Keratinocyte (primary cell): ENCODE measurements around the gene RAB21. TPM values are rescaled to one million over a fixed set of nuclear protein-coding genes. Genes with fewer than 3 reads are reported as not detected.

Experiments
- DNase-seq: peaks from one replicate; pipeline ENCODE4 v3.0.0-alpha.2; 2011; ENCODE audit warnings: low read depth, missing footprints, low spot score
- FAIRE-seq: peaks from 2 replicates; lab custom pipeline; 2011; peaks lifted over from hg19 to GRCh38; lab: Jason Lieb, UNC
- H2AFZ ChIP-seq: 2 replicates; pipeline ENCODE4 v1.6.0; 2012; ENCODE audit warnings: low read length, control low read depth, inconsistent platforms; ENCODE audit not compliant: control insufficient read depth
- H3K27ac ChIP-seq: 2 replicates; pipeline ENCODE4 v1.5.1; 2011; ENCODE audit warnings: low read length; ENCODE audit not compliant: control insufficient read depth, insufficient read depth
- H3K27me3 ChIP-seq: 3 replicates; pipeline ENCODE4 v1.6.0; 2011; ENCODE audit warnings: low read length; ENCODE audit not compliant: control insufficient read depth, insufficient read depth; ENCODE audit errors: extremely low read depth
- H3K36me3 ChIP-seq, 2 experiments: 2 replicates in 1 of 2; 3 replicates in 1 of 2; pipeline ENCODE4 v1.5.1; 2011; ENCODE audit warnings: low read length in 2 of 2, mild to moderate bottlenecking in 1 of 2; ENCODE audit not compliant: control insufficient read depth in 2 of 2, insufficient read depth in 2 of 2; ENCODE audit errors: extremely low read depth in 1 of 2
- H3K4me1 ChIP-seq: 3 replicates; pipeline ENCODE4 v1.5.1; 2011; ENCODE audit warnings: low read length; ENCODE audit not compliant: control insufficient read depth, insufficient read depth; ENCODE audit errors: extremely low read depth
- H3K4me2 ChIP-seq: 3 replicates; pipeline ENCODE4 v1.6.0; 2011; ENCODE audit warnings: low read depth, low read length; ENCODE audit not compliant: control insufficient read depth, insufficient read depth; ENCODE audit errors: extremely low read depth
- H3K4me3 ChIP-seq, 3 experiments: fragments of 200-600 bp in 1 of 3; sonication (generic) in 1 of 3; 2 replicates in 2 of 3; 3 replicates in 1 of 3; pipeline ENCODE4 v1.5.1; 2011 to 2016; ENCODE audit warnings: low read length in 3 of 3, mild to moderate bottlenecking in 3 of 3, control low read depth in 2 of 3, inconsistent platforms in 1 of 3, low read depth in 1 of 3, mixed read lengths in 1 of 3, mixed run types in 1 of 3, moderate library complexity in 1 of 3; ENCODE audit not compliant: control insufficient read depth in 2 of 3, insufficient read depth in 2 of 3; ENCODE audit errors: extremely low read depth in 1 of 3
- H3K79me2 ChIP-seq: 2 replicates; pipeline ENCODE4 v1.6.0; 2012; ENCODE audit warnings: low read length; ENCODE audit not compliant: control insufficient read depth, insufficient read depth
- H3K9ac ChIP-seq: 3 replicates; pipeline ENCODE4 v1.6.0; 2011; ENCODE audit warnings: low read length; ENCODE audit not compliant: control insufficient read depth, insufficient read depth; ENCODE audit errors: extremely low read depth
- H3K9me1 ChIP-seq: 3 replicates; pipeline ENCODE4 v1.6.0; 2011; ENCODE audit warnings: low read length; ENCODE audit not compliant: control insufficient read depth, insufficient read depth; ENCODE audit errors: extremely low read depth
- H3K9me3 ChIP-seq: 2 replicates; pipeline ENCODE4 v1.5.1; 2012; ENCODE audit warnings: low read depth, low read length; ENCODE audit not compliant: control insufficient read depth
- H4K20me1 ChIP-seq: 3 replicates; pipeline ENCODE4 v1.6.0; 2011; ENCODE audit warnings: low read length; ENCODE audit not compliant: control insufficient read depth, insufficient read depth; ENCODE audit errors: extremely low read depth
- EZH2 ChIP-seq: IDR thresholded peaks from one replicate; pipeline ENCODE4 v1.6.1; 2012; ENCODE audit warnings: inconsistent platforms, mild to moderate bottlenecking, low read length, moderate library complexity
- dilution Hi-C: fragments of 300-500 bp; cut with MboI; formaldehyde crosslinking; loops from one replicate; pipeline ENCODE4 v1.7.0; 2020; ENCODE audit warnings: low sequenced_read_pairs; ENCODE audit not compliant: extremely low pct_ligation_motif_present
- polyA plus RNA-seq, 5 experiments: library from polyadenylated mRNA; depleted of rRNA in 3 of 5; stranded (reverse) in 3 of 5; stranded (forward) in 1 of 5; unstranded in 1 of 5; fragments of >200 nt; gene quantifications; 1 replicate in 1 of 5; 2 replicates in 3 of 5; 3 replicates in 1 of 5; pipeline versions ENCODE4 v1.2.1 to v1.2.3, GENCODE V29; 2011 to 2012; ENCODE audit warnings: missing spikeins in 2 of 5, low read depth in 1 of 5, low replicate concordance in 1 of 5
- TF ChIP-seq, protein P1 (sequence below), 3 experiments: IDR thresholded peaks in 1 of 3; conservative IDR thresholded peaks in 1 of 3; optimal IDR thresholded peaks in 1 of 3; 2 replicates in 2 of 3; 3 replicates in 1 of 3; pipeline versions ENCODE3 to v1.5.1; 2011; ENCODE audit warnings: low read length in 3 of 3, mild to moderate bottlenecking in 3 of 3, moderate library complexity in 2 of 3, control low read depth in 1 of 3, inconsistent platforms in 1 of 3; ENCODE audit not compliant: insufficient read depth in 2 of 3; ENCODE audit errors: extremely low read depth in 1 of 3

RAB21 gene
- polyA plus RNA-seq, 1 donor (not counting 4 experiments of a cell fraction or from before 2014, with no cell fraction given), result 21.9 TPM

DNA sequence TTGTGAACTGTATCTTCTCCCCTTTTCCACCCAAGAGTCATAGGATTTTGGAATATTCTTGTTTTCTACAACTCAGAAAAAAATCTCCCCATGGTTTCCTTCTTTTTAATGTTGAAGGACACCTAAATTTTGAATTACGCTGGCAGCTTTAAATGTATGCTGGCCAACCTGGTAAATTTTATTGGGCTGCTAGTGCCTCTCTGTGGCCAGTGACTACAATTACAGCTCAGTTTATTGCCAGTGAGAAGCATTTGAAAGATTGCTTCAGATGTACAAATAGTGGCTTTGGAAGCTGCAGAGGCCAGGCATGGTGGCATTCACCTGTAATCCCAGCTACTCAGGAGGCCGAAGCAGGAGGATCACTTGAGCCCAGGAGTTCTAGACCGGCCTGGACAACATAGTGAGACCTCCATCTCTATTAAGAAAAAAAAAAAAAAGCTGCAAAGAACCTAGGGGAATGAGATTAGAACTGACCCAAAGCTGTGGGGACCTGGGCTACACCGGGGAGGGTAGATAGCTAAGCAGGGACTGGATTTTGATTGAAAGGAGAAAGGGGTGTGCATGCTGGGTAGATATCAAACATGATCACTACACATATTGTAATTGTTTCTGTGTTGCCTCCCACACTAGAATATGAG is 7.6 kb upstream of the RAB21 start:
- H3K36me3 ChIP-seq, result no peaks in the 10 kb centered on the region
- H3K4me1 ChIP-seq, result no peaks in the 10 kb centered on the region
- no peaks in the 10 kb centered on the region for H3K9me1 ChIP-seq
- no peaks in the 10 kb centered on the region for H3K79me2 ChIP-seq
- DNase-seq (no peak), FAIRE-seq (peak; percentile 92)
- H3K27ac ChIP-seq, result no peak overlapping the region
- H3K9ac ChIP-seq, result no peak overlapping the region
- dilution Hi-C loops, result no loop called here
- H3K27me3 ChIP-seq, result no peaks in the 10 kb centered on the region
- no peak for TF ChIP-seq EZH2
- TF ChIP-seq, protein P1, sequence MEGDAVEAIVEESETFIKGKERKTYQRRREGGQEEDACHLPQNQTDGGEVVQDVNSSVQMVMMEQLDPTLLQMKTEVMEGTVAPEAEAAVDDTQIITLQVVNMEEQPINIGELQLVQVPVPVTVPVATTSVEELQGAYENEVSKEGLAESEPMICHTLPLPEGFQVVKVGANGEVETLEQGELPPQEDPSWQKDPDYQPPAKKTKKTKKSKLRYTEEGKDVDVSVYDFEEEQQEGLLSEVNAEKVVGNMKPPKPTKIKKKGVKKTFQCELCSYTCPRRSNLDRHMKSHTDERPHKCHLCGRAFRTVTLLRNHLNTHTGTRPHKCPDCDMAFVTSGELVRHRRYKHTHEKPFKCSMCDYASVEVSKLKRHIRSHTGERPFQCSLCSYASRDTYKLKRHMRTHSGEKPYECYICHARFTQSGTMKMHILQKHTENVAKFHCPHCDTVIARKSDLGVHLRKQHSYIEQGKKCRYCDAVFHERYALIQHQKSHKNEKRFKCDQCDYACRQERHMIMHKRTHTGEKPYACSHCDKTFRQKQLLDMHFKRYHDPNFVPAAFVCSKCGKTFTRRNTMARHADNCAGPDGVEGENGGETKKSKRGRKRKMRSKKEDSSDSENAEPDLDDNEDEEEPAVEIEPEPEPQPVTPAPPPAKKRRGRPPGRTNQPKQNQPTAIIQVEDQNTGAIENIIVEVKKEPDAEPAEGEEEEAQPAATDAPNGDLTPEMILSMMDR (optimal IDR thresholded peaks at IDR 0.05 in 1 of 3, IDR thresholded peaks at IDR 0.05 in 1 of 3, conservative IDR thresholded peaks at IDR 0.05 in 1 of 3; ENCODE audit: extremely low read depth in 1 of 3, insufficient read depth in 2 of 3, low read length in 3 of 3), result peak; percentile 43 to 80 (median 68)
- H3K9me3 ChIP-seq, result no peaks in the 10 kb centered on the region
- H4K20me1 ChIP-seq, result no peaks in the 10 kb centered on the region
- H2AFZ ChIP-seq, result no peak overlapping the region
- H3K4me2 ChIP-seq, result no peak overlapping the region
- no peak overlapping the region for H3K4me3 ChIP-seq

DNA sequence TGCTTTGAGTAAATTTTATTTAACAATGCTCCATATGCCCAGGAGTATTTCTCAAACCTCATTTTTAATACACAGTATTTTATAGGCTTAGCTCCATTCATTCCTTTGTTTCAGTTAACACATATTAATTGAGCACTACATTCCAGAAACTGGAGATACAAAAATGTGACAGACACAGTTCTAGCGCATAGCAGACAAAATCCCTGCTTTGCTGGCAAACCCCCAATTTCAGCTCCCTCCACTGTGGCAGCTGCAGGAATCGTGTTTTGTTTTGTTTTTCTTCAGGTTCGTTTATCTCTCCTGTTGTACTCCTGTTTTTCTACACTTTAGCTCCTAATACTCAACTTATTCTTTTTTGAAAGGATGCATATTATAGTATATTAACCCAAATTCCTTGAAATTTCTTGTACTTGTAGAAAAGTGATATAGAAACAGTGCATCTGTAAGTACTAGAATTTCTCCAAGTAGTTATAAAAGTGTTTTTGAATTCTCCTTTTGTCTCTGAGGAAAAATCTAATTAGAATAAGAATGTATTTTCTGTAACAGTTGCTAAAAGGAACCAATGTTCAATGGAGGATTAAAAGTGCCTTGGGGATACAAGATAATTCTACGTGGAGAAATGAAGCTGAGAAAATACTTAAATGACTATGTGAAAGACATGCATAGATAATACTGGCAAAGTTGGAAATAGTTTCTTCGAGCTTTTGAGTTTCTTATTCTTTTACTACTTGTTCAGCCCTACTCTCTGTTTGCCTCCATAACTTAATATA is 6.4 kb upstream of the RAB21 start:
- Histone ChIP-seq H3K79me2 (no peaks in the 10 kb centered on the region), H3K27ac (no peak overlapping the region), H3K4me3 (no peak overlapping the region), H3K4me1 (no peaks in the 10 kb centered on the region), H3K9ac (no peak overlapping the region), H3K36me3 (no peaks in the 10 kb centered on the region), H3K9me3 (no peaks in the 10 kb centered on the region), H3K27me3 (no peaks in the 10 kb centered on the region), H2AFZ (no peak overlapping the region), H3K9me1 (no peaks in the 10 kb centered on the region), H3K4me2 (no peak overlapping the region), H4K20me1 (no peaks in the 10 kb centered on the region)
- dilution Hi-C loops, result no loop called here
- TF ChIP-seq, protein P1 (optimal IDR thresholded peaks at IDR 0.05 in 1 of 3, IDR thresholded peaks at IDR 0.05 in 1 of 3, conservative IDR thresholded peaks at IDR 0.05 in 1 of 3; ENCODE audit: extremely low read depth in 1 of 3, insufficient read depth in 2 of 3, low read length in 3 of 3), result no peak
- no peak for TF ChIP-seq EZH2
- DNase-seq (no peak), FAIRE-seq (no peak)
